Thoracic aorta (tissue), 2 donors: ENCODE measurements around the gene FOXN1. TPM values are rescaled to one million over a fixed set of nuclear protein-coding genes. Genes with fewer than 3 reads are reported as not detected.

Experiments
- ATAC-seq: fragments of 150-250 bp; one replicate; pipeline ENCODE4 v1.8.0; 2017; ENCODE audit warnings: low read depth; ENCODE audit not compliant: insufficient number of reproducible peaks, low FRiP score
- DNase-seq: peaks from one replicate; pipeline ENCODE4 v3.0.0-alpha.2; 2020; ENCODE audit warnings: low spot score
- H3K27ac ChIP-seq, 2 donors: fragments of 200-600 bp; sonication (generic); 1 replicate in 1 of 2; 2 replicates in 1 of 2; pipeline ENCODE4 v1.5.1; 2016; ENCODE audit warnings: mild to moderate bottlenecking in 2 of 2, moderate library complexity in 2 of 2
- H3K27me3 ChIP-seq: fragments of 200-600 bp; sonication (generic); replicated peaks from 2 replicates; pipeline ENCODE4 v1.6.0; 2016; ENCODE audit warnings: mild to moderate bottlenecking; ENCODE audit not compliant: insufficient read depth
- H3K36me3 ChIP-seq: fragments of 200-600 bp; sonication (generic); one replicate; pipeline ENCODE4 v1.5.1; 2016
- H3K4me1 ChIP-seq, 2 donors: fragments of 200-600 bp; sonication (generic); 1 replicate in 1 of 2; 2 replicates in 1 of 2; pipeline versions ENCODE4 v1.5.1 to v1.6.0; 2016; ENCODE audit warnings: low read depth in 2 of 2, mild to moderate bottlenecking in 1 of 2; ENCODE audit not compliant: control insufficient read depth in 1 of 2
- H3K4me3 ChIP-seq: fragments of 200-600 bp; sonication (generic); 2 replicates; pipeline ENCODE4 v1.5.1; 2016; ENCODE audit warnings: mild to moderate bottlenecking
- H3K9me3 ChIP-seq: fragments of 200-600 bp; sonication (generic); 2 replicates; pipeline ENCODE4 v1.5.1; 2016
- CTCF ChIP-seq: fragments of 200-600 bp; sonication (generic); IDR thresholded peaks from one replicate; pipeline ENCODE4 v1.5.1; 2019; ENCODE audit warnings: antibody characterized with exemption
- total RNA-seq, 2 donors: library from RNA; depleted of rRNA; stranded (reverse); fragments of >200 nt; gene quantifications; one replicate each; pipeline versions ENCODE4 v1.1.0 to v1.2.3, GENCODE V29; 2016

The FOXN1 gene
- total RNA-seq, 2 donors from 2014 or later = not detected

- Histone ChIP-seq H3K27ac (no peak overlapping the region), H3K27me3 (no peaks in the 10 kb centered on the region), H3K4me1 (no peaks in the 10 kb centered on the region), H3K36me3 (peaks cover 3% of the 10 kb centered on the region), H3K4me3 (no peak overlapping the region), H3K9me3 (no peaks in the 10 kb centered on the region)
- ATAC-seq (no peak), DNase-seq (no peak)
- no peak for TF ChIP-seq CTCF
Observed at GRCh38 chr17:28582513-28582912, 76.4 kb downstream of the FOXN1 start.

GRCh38 chr17:28584434-28584833, 78.3 kb downstream of the FOXN1 start:
- no peaks in the 10 kb centered on the region for H3K27me3 ChIP-seq
- H3K9me3 ChIP-seq = no peaks in the 10 kb centered on the region
- H3K36me3 ChIP-seq = peaks cover 3% of the 10 kb centered on the region
- no peaks in the 10 kb centered on the region for H3K4me1 ChIP-seq
- DNase-seq (no peak), ATAC-seq (no peak)
- no peak overlapping the region for H3K27ac ChIP-seq
- TF ChIP-seq CTCF = no peak
- H3K4me3 ChIP-seq = no peak overlapping the region

- DNase-seq (no peak), ATAC-seq (no peak)
- no peak for TF ChIP-seq CTCF
- Histone ChIP-seq H3K36me3 (peaks cover 3% of the 10 kb centered on the region), H3K4me3 (no peak overlapping the region), H3K27me3 (no peaks in the 10 kb centered on the region), H3K9me3 (no peaks in the 10 kb centered on the region), H3K4me1 (no peaks in the 10 kb centered on the region), H3K27ac (no peak overlapping the region)
Observed at GRCh38 chr17:28585851-28586250, 79.7 kb downstream of the FOXN1 start.

Other genes with a start within 250 kb of the FOXN1 start
- 1 to 10 TPM; 1.1 to 5.9 TPM for gene TMEM97, start 187.1 kb upstream of the FOXN1 start, total RNA-seq
- gene IFT20, start 170.9 kb upstream of the FOXN1 start, total RNA-seq = 10 to 100 TPM; 37.4 to 38.4 TPM
- gene TNFAIP1, start 170.6 kb upstream of the FOXN1 start, total RNA-seq = 10 to 100 TPM; 43.3 to 66.1 TPM
- gene POLDIP2, start 148.8 kb upstream of the FOXN1 start, total RNA-seq = 10 to 100 TPM; 54.9 to 68.2 TPM
- gene SEBOX, start 141.1 kb upstream of the FOXN1 start, total RNA-seq = not detected
- gene VTN, start 136.0 kb upstream of the FOXN1 start, total RNA-seq = 1 to 10 TPM; 1.1 to 3.1 TPM
- gene SARM1, start 134.7 kb upstream of the FOXN1 start, total RNA-seq = 10 to 100 TPM; 19.5 to 24.1 TPM
- gene SLC46A1, start 100.1 kb upstream of the FOXN1 start, total RNA-seq = 10 to 100 TPM; 11.9 to 29.2 TPM
- gene SLC13A2, start 32.7 kb upstream of the FOXN1 start, total RNA-seq = not detected
- 10 to 100 TPM; 27.8 to 34.9 TPM for gene UNC119, start 46.3 kb downstream of the FOXN1 start, total RNA-seq
- 10 to 100 TPM; 39.1 to 63.1 TPM for gene PIGS, start 65.2 kb downstream of the FOXN1 start, total RNA-seq
- 10 to 100 TPM; 43.3 to 43.7 TPM for gene ALDOC, start 70.5 kb downstream of the FOXN1 start, total RNA-seq
- 1 to 10 TPM; 1.6 to 5.9 TPM for gene SPAG5, start 92.7 kb downstream of the FOXN1 start, total RNA-seq
- 10 to 100 TPM in 1 of 2 donors, 1 to 10 TPM in 1; 8.0 to 11.8 TPM for gene RSKR, start 107.8 kb downstream of the FOXN1 start, total RNA-seq
- 100 to 1,000 TPM; 125 to 139 TPM for gene BLTP2, start 138.8 kb downstream of the FOXN1 start, total RNA-seq
- gene SDF2, start 155.6 kb downstream of the FOXN1 start, total RNA-seq = 10 to 100 TPM; 52.3 to 53.1 TPM
- 100 to 1,000 TPM in 1 of 2 donors, 10 to 100 TPM in 1; 45.6 to 133 TPM for gene SUPT6H, start 155.9 kb downstream of the FOXN1 start, total RNA-seq
- 1 to 10 TPM; 1.1 to 1.8 TPM for gene PROCA1, start 205.5 kb downstream of the FOXN1 start, total RNA-seq
- gene RAB34, start 211.5 kb downstream of the FOXN1 start, total RNA-seq = 100 to 1,000 TPM; 288 to 381 TPM
- gene RPL23A, start 213.6 kb downstream of the FOXN1 start, total RNA-seq = 100 to 1,000 TPM; 279 to 387 TPM
- 1 to 10 TPM in 1 of 2 donors, not detected in 1; 1.9 TPM for gene TLCD1, start 219.9 kb downstream of the FOXN1 start, total RNA-seq
- 1 to 10 TPM; 1.5 to 2.2 TPM for gene NEK8, start 222.4 kb downstream of the FOXN1 start, total RNA-seq
- 10 to 100 TPM in 1 of 2 donors, 1 to 10 TPM in 1; 9.9 to 22.4 TPM for gene TRAF4, start 237.7 kb downstream of the FOXN1 start, total RNA-seq